ENCODE data around the gene EGR1.

GRCh38 chr5:138458384-138458783, 6.9 kb upstream of the EGR1 start:
- TF ChIP-seq CTCF (conservative IDR thresholded peaks at IDR 0.05 in 1 of 2, IDR thresholded peaks at IDR 0.05 in 1 of 2; ENCODE audit: extremely low read depth in 1 of 2, insufficient read depth in 1 of 2, low read depth in 1 of 2, low read length in 2 of 2) (no peak), EZH2 (IDR thresholded peaks at IDR 0.05; ENCODE audit: borderline replicate concordance, low read length) (no peak)
